ENCODE results near the gene FUOM. TPM values are rescaled to one million over a fixed set of nuclear protein-coding genes. Genes with fewer than 3 reads are reported as not detected.

Gene FUOM
- total and polyA plus RNA-seq, 10 of the 15 experiments (the other 5 are each of a cell fraction or from before 2014, with no cell fraction given), result 1.8 to 41.7 (median 25.6) TPM

DNA sequence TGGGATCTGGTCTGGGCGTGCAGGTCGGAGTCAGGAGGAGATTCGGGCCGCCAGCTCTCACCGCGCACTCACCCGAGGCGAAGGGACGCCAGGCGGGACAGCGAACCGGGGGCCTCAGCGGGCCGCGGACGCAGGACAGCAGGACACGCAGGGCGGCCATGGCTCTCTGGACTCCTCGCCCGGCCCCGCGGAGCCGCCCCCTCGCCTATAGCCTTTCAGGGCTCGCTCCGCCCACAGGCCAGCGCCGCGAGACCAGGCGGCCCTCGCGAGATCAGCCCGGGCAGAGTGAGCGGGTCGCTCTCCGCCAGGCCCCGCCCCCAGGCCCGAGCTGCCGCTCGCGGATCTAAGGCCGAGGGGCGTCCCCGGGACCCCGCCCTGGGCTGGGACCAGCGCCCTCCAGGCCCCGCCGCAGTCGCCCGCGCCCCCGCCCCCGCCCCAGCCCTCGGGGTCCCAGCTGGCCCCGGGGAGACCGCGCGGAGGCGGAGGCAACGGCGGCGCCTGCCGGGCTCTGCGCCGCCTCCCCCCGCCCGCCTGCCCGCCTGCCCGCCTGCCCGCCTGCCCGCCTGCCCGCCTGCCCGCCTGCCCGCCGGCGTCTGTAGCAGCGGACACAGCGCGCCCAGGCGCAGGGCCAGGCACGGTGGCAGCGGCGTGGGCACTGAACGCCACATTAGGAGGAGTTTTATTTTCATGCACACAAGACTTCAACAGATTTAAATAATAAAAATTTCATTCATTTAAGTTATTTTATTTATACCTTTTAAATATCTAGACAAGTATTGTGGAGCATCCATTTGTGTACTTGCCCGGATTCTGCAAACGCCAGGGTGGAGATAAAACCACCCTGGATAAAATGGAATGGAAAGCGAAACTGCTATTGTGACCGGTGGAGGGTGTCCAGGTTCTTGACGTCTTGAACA is 15.6 kb upstream of the FUOM start, which contains the start of gene ECHS1 (continued):
- peak; percentile 94 for TF ChIP-seq YY1 (IDR thresholded peaks at IDR 0.05; ENCODE audit: low read depth, low read length)
- no peak for TF ChIP-seq FOS (IDR thresholded peaks at IDR 0.05; ENCODE audit: borderline replicate concordance, extremely low read depth, insufficient read length)
- TF ChIP-seq, protein P1, sequence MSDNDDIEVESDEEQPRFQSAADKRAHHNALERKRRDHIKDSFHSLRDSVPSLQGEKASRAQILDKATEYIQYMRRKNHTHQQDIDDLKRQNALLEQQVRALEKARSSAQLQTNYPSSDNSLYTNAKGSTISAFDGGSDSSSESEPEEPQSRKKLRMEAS (IDR thresholded peaks at IDR 0.05; ENCODE audit: low read depth, low read length), result 0 out of 2 replicates have a peak, but pooled peaks have one; percentile 43
- TF ChIP-seq HCFC1 (IDR thresholded peaks at IDR 0.05; ENCODE audit: low read length), result peak; percentile 47
- no peak for TF ChIP-seq PML (IDR thresholded peaks at IDR 0.05; ENCODE audit: low read length)
- TF ChIP-seq, protein P2, sequence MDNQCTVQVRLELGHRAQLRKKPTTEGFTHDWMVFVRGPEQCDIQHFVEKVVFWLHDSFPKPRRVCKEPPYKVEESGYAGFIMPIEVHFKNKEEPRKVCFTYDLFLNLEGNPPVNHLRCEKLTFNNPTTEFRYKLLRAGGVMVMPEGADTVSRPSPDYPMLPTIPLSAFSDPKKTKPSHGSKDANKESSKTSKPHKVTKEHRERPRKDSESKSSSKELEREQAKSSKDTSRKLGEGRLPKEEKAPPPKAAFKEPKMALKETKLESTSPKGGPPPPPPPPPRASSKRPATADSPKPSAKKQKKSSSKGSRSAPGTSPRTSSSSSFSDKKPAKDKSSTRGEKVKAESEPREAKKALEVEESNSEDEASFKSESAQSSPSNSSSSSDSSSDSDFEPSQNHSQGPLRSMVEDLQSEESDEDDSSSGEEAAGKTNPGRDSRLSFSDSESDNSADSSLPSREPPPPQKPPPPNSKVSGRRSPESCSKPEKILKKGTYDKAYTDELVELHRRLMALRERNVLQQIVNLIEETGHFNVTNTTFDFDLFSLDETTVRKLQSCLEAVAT (IDR thresholded peaks at IDR 0.05), result no peak
- TF ChIP-seq POLR2AphosphoS2 (IDR thresholded peaks at IDR 0.05; ENCODE audit: low read depth, low read length), result peak; percentile 76; the same call in 1 of the 2 replicates
- peak in 1 of 2 experiments; percentile 51; a peak in 1 of 4 replicates for TF ChIP-seq BHLHE40 (IDR thresholded peaks at IDR 0.05; ENCODE audit: borderline replicate concordance in 1 of 2, low read depth in 2 of 2, low read length in 1 of 2)
- TF ChIP-seq, protein P3, sequence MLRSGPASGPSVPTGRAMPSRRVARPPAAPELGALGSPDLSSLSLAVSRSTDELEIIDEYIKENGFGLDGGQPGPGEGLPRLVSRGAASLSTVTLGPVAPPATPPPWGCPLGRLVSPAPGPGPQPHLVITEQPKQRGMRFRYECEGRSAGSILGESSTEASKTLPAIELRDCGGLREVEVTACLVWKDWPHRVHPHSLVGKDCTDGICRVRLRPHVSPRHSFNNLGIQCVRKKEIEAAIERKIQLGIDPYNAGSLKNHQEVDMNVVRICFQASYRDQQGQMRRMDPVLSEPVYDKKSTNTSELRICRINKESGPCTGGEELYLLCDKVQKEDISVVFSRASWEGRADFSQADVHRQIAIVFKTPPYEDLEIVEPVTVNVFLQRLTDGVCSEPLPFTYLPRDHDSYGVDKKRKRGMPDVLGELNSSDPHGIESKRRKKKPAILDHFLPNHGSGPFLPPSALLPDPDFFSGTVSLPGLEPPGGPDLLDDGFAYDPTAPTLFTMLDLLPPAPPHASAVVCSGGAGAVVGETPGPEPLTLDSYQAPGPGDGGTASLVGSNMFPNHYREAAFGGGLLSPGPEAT (IDR thresholded peaks at IDR 0.05; ENCODE audit: low read depth), result no peak
